Suprapubic skin (tissue), 3 donors: Measurements from ENCODE around the gene GNPTAB.

Source experiments
- POLR2A ChIP-seq, 2 donors: fragments of 450-650 bp; IDR thresholded peaks; one replicate each; pipeline ENCODE4 v1.6.1; 2017; ENCODE audit warnings: antibody characterized with exemption in 2 of 2, mild to moderate bottlenecking in 2 of 2, moderate library complexity in 2 of 2
- TF ChIP-seq, protein P1 (sequence below), 2 donors: fragments of 200-600 bp in 1 of 2; fragments of 450-650 bp in 1 of 2; sonication (generic) in 1 of 2; IDR thresholded peaks; one replicate each; pipeline ENCODE4 v1.5.1; 2016 to 2019; ENCODE audit warnings: antibody characterized with exemption in 2 of 2, mild to moderate bottlenecking in 1 of 2, moderate library complexity in 1 of 2

- TF ChIP-seq, protein P1, sequence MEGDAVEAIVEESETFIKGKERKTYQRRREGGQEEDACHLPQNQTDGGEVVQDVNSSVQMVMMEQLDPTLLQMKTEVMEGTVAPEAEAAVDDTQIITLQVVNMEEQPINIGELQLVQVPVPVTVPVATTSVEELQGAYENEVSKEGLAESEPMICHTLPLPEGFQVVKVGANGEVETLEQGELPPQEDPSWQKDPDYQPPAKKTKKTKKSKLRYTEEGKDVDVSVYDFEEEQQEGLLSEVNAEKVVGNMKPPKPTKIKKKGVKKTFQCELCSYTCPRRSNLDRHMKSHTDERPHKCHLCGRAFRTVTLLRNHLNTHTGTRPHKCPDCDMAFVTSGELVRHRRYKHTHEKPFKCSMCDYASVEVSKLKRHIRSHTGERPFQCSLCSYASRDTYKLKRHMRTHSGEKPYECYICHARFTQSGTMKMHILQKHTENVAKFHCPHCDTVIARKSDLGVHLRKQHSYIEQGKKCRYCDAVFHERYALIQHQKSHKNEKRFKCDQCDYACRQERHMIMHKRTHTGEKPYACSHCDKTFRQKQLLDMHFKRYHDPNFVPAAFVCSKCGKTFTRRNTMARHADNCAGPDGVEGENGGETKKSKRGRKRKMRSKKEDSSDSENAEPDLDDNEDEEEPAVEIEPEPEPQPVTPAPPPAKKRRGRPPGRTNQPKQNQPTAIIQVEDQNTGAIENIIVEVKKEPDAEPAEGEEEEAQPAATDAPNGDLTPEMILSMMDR (IDR thresholded peaks at IDR 0.05) = no peak
- no peak for TF ChIP-seq POLR2A (IDR thresholded peaks at IDR 0.05)
These were observed 84.1 kb downstream of the GNPTAB start for GRCh38 chr12:101746661-101747060.
